GM08714 (cell line): ENCODE results near the gene AKTIP.

Experiments
- H3K4me3 ChIP-seq: fragments of 200-500 bp; sonication (Bioruptor generic); 2 replicates; pipeline ENCODE4 v1.5.1; 2014; ENCODE audit warnings: mild to moderate bottlenecking, low read length, inconsistent platforms
- ZNF274 ChIP-seq: IDR thresholded peaks from 2 replicates; pipeline ENCODE4 v1.6.1; 2012; ENCODE audit warnings: mild to moderate bottlenecking, low read depth, low read length

Gene AKTIP

GRCh38 chr16:53507464-53508179 lies 4.6 kb upstream of the AKTIP start:
- H3K4me3 ChIP-seq = no peak overlapping the region
- no peak for TF ChIP-seq ZNF274

- TF ChIP-seq ZNF274 = no peak
Measured at GRCh38 chr16:53506254-53506653, 3.2 kb upstream of the AKTIP start.

GRCh38 chr16:53504665-53505064 lies 1.7 kb upstream of the AKTIP start:
- TF ChIP-seq ZNF274 = no peak
- H3K4me3 ChIP-seq = no peak overlapping the region

More at GRCh38 chr16:53506254-53506653, 3.2 kb upstream of the AKTIP start:
- H3K4me3 ChIP-seq = no peak overlapping the region

- peak overlapping the region; percentile 60 for H3K4me3 ChIP-seq
- TF ChIP-seq ZNF274 = no peak
Measured at GRCh38 chr16:53503991-53504663, 1.1 kb upstream of the AKTIP start.

- peak overlapping the region; percentile 60 for H3K4me3 ChIP-seq
- no peak for TF ChIP-seq ZNF274
Measured at GRCh38 chr16:53503270-53503923, 388 bp upstream of the AKTIP start.

- H3K4me3 ChIP-seq = no peak overlapping the region
- no peak for TF ChIP-seq ZNF274
Measured at GRCh38 chr16:53501216-53501859, 1.7 kb downstream of the AKTIP start.

GRCh38 chr16:53498984-53499383 lies 4.0 kb downstream of the AKTIP start:
- no peak overlapping the region for H3K4me3 ChIP-seq
- no peak for TF ChIP-seq ZNF274

GRCh38 chr16:53495325-53495724 lies 7.7 kb downstream of the AKTIP start:
- no peak overlapping the region for H3K4me3 ChIP-seq
- no peak for TF ChIP-seq ZNF274

GRCh38 chr16:53494636-53495035 lies 8.4 kb downstream of the AKTIP start:
- no peak for TF ChIP-seq ZNF274
- H3K4me3 ChIP-seq = no peak overlapping the region

- TF ChIP-seq ZNF274 = no peak
Measured at GRCh38 chr16:53492503-53492902, 10.5 kb downstream of the AKTIP start.

GRCh38 chr16:53489755-53490154 lies 13.3 kb downstream of the AKTIP start:
- TF ChIP-seq ZNF274 = no peak
- no peak overlapping the region for H3K4me3 ChIP-seq

More at GRCh38 chr16:53492503-53492902, 10.5 kb downstream of the AKTIP start:
- no peak overlapping the region for H3K4me3 ChIP-seq

- no peak for TF ChIP-seq ZNF274
- H3K4me3 ChIP-seq = no peak overlapping the region
Measured at GRCh38 chr16:53486230-53486629, 16.8 kb downstream of the AKTIP start.

GRCh38 chr16:53484542-53484941 lies 18.5 kb downstream of the AKTIP start:
- H3K4me3 ChIP-seq = no peak overlapping the region
- no peak for TF ChIP-seq ZNF274

- no peak overlapping the region for H3K4me3 ChIP-seq
- TF ChIP-seq ZNF274 = no peak
Measured at GRCh38 chr16:53482123-53482522, 20.9 kb downstream of the AKTIP start.
